Left renal pelvis (tissue), 4 donors: Measurements from ENCODE around the gene COQ4. TPM values are rescaled to one million over a fixed set of nuclear protein-coding genes. Genes with fewer than 3 reads are reported as not detected.

Experiments
- DNase-seq, 4 donors: peaks; one replicate each; pipeline ENCODE4 v3.0.0-alpha.2; 2013; ENCODE audit warnings: low read depth in 4 of 4, low spot score in 3 of 4
- polyA plus RNA-seq, 4 donors: library from polyadenylated mRNA; unstranded; fragments of 120-200 nt; gene quantifications; one replicate each; pipeline ENCODE4 v1.2.1, GENCODE V29; 2013; ENCODE audit not compliant: insufficient read length in 4 of 4

The COQ4 gene
- polyA plus RNA-seq, 4 donors = 35.3 to 92.2 (median 56.3) TPM

DNA sequence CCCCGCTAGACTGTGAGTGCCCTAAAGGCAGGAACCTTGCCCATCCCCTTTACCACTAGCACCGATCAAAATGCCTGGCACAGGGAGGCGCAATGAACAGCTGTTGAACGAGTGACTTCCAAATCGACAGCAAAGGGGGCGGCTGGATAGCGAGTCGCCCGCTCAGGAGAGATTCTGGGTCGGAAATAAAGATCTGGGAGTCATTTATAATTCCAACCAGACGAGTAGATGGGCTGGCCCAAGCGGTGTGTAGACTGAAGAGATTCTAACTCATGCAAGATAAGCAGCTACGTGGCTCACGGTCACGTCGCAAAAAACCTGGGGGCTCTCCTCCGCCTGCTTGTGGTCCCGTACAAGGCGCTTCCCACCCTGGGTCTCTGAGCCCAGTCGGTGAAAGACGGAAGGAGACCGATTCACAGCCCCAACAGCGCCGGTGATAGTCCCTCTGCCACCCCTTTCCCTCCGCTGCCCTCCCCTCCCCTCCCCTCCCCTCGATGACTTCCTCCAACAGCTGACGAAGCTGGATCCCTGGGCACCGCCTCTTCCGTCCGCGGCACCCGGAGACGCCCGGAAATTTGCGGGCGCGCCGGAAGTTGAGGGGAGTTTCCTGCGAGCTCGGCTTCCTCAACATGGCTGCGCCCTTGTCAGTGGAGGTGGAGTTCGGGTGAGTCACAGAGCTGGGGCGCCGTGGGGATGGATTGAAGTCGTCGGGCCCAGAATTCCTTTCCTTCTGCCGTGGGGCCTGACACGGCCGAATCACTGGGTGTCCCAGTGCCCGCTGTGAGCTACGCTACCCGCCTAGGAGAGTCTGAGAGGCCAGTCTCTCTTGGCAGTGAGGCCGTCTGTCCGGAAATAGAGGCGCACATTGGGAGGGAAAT, 48.4 kb downstream of the COQ4 start, which contains the start of gene URM1:
Gene URM1 (plus strand): TSS at position 623 of the 878 bp plus-strand sequence. CDS start 7 bp downstream, at position 630.
- peak; percentile 87 to 93 (median 92) for DNase-seq

DNA sequence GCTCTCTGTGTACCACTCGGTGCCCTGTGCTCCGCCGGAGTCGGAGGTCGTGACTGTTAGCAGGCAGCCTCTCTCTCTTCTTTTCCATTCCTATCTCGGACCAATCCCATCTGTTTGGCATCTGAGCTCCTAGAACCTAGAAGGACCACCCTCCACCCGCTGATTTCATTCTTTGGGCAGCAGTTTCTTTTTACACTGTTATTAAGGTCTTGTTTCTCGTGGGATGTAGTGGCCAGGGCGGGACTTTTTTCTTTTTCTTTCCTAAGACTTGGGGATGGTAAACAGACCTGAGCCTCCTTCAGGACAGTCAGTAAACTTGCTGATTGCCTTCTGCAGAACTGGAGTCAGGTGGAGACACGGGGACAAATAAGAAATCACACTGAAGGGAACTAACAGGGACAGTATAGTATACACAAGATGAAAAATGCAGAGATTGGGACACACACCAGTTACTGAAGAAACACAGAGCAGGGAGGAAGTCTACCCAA, 49.0 kb downstream of the COQ4 start:
- DNase-seq = no peak

DNA sequence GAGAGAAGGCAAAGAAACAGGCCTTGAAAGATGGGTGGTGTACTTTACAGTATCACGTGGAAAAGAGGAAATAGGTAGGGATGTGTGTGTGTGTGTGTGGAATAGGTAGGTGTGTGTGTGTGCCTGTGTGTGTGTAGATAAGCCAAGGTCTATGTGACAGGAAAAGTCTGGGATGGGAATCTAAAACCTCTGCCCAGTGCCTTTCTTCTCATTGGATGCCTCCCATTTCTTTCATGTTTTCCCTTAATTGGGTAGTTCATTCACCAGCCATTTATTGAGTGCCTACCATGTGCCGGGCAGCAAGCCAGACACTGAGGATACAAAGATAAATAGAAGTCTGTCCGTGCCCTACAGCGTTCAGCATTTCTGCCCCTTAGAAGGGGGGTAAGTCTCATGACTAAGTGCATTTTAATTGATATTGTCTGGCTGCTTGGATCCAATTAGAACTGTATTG, 49.6 kb downstream of the COQ4 start:
- no peak for DNase-seq

DNA sequence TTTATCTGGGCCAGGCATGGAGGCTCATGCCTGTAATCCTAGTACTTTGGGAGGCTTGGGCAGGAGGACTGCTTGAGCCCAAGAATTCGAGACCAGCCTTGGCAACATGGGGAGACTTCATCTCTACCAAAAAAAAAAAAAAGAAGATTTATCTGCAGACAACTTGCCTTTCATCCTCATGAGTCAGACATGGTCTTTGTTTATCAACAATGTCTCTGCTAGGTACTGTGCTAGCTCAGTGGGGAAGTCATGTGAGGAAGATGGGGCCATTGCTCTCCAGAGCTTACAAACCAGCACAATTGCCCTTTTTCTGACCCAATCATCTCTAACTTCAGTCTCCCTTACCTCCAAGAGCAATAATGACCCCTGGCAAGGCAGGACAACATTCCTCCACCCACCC, 50.1 kb downstream of the COQ4 start:
- DNase-seq = no peak

DNA sequence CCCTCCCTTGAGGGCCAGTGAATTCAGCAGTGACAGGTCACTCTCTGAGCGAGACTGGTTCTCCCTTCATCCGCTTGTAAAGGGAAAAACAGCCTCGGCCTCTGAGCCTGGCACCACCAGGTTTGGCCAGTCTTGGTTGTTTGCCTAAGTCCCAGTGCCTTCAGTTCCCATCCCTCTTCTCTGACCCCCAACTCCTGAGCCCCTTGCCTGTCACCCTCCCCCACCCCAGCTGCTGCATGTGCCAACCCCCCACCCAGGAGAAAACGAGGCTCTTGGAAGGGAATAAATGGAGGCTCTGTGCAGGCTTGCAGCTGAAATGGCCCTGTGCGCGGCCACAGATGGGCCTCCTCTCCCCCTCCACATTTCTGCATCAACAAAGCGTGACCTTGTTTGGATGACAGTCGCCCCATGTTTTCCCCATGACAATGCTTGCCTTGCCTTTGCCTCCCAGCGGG, 51.6 kb downstream of the COQ4 start:
- no peak for DNase-seq

DNA sequence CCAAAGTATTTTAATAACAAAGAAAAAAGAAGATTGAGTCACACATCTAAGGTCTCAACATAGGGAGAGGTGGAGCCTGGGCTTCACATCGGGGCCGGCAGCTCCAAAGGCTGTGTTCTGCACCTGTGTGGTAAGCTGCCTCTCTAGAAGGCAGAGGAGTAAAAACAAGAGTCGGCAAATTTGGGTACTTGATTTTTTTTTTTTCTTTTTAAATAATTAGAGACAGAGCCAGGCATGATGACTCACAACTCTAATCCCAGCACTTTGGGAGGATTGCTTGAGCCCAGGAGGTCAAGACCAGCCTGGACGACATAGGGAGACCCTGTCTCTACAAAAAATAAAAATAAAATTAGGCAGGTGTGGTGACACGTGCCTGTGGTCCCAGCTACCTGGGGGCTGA, 53.2 kb downstream of the COQ4 start:
- DNase-seq = no peak

DNA sequence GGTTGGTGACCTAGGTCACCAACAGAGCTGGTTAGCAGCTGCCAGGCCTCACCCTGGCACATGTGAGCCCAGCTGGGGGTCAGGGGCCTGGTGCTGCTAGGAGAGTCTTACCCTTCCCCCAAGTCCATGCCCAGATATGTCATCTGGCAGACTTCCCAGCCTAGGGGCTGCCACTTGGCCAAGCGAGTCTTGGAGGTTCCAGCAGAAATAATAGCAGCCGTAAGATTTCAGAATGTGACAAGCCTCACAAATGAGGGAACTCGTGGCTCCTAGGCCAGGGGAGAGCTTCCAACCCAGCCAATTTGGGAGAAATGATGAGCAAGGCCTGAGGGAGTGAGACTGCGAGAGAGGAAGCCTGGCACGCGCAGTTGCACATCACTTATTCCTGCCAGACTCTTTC, 59.6 kb downstream of the COQ4 start:
- no peak for DNase-seq

DNA sequence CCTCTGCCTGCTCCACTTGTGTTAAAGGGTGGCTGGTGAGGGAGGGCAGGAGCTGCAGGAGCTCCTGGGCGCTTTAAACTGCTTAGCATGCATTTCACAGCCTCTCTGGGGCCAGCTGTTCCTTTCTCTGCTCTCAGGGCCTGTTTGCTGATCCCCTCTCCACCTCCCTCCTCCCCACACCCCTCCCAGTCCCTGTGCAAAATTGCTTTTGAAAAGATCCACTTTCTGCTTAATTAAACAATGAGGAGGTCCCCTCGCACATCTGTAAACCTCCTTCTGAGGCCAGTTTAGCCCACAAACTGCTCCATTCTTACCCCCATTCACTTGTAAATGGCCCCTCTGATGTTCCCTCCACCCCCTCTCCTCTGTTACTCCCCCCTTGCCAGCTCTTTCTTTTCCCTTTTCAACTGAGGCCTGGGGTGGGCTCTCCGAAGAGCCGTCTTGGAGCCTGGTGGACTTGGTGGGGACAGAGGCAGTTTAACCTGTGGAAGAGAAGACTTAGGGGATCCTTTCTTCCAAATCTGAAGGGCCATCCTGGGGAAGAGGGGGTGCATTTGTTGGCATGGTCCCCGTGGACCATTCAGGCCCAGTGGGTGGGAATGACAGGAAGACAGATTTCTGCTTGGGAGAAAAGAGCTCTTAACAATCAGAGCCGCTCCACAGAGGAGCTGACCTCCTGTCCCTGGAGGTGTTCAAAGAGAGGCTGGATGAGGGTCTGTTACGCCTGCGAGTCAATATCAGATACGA, 60.5 kb downstream of the COQ4 start:
- DNase-seq = no peak

Other genes starting within 250 kb of the COQ4 start
- 10 to 100 TPM; 27.0 to 68.2 (median 42.8) TPM for gene PTGES2, start 195.1 kb upstream of the COQ4 start, polyA plus RNA-seq
- 1 to 10 TPM in 2 of 4 donors, under 1 TPM in 1, not detected in 1; 0.80 to 4.6 (median 1.3) TPM for gene LCN2, start 173.4 kb upstream of the COQ4 start, polyA plus RNA-seq
- 10 to 100 TPM; 33.1 to 65.4 (median 38.4) TPM for gene BBLN, start 162.6 kb upstream of the COQ4 start, polyA plus RNA-seq
- 100 to 1,000 TPM; 116 to 160 (median 124) TPM for gene CIZ1, start 131.3 kb upstream of the COQ4 start, polyA plus RNA-seq
- gene DNM1, start 119.5 kb upstream of the COQ4 start, polyA plus RNA-seq = 100 to 1,000 TPM in 2 of 4 donors, 10 to 100 TPM in 2; 47.8 to 204 (median 102) TPM
- 100 to 1,000 TPM in 2 of 4 donors, 10 to 100 TPM in 2; 71.5 to 126 (median 94.2) TPM for gene GOLGA2, start 46.8 kb upstream of the COQ4 start, polyA plus RNA-seq
- 10 to 100 TPM; 24.7 to 35.7 (median 31.1) TPM for gene SWI5, start 46.6 kb upstream of the COQ4 start, polyA plus RNA-seq
- 10 to 100 TPM; 27.6 to 42.9 (median 36.1) TPM for gene TRUB2, start 392 bp upstream of the COQ4 start, polyA plus RNA-seq
- 10 to 100 TPM; 11.2 to 22.6 (median 16.7) TPM for gene SLC27A4, start 17.7 kb downstream of the COQ4 start, polyA plus RNA-seq
- 10 to 100 TPM; 48.5 to 61.2 (median 53.6) TPM for gene URM1, start 48.5 kb downstream of the COQ4 start, polyA plus RNA-seq
- gene CERCAM, start 98.0 kb downstream of the COQ4 start, polyA plus RNA-seq = 100 to 1,000 TPM in 1 of 4 donors, 10 to 100 TPM in 3; 37.7 to 103 (median 50.1) TPM
- 10 to 100 TPM; 29.8 to 51.4 (median 45.3) TPM for gene ODF2, start 133.2 kb downstream of the COQ4 start, polyA plus RNA-seq
- gene GLE1, start 181.9 kb downstream of the COQ4 start, polyA plus RNA-seq = 10 to 100 TPM; 20.0 to 30.7 (median 30.3) TPM
- gene SPTAN1, start 229.7 kb downstream of the COQ4 start, polyA plus RNA-seq = 100 to 1,000 TPM; 299 to 423 (median 338) TPM